H1 (cell line): ENCODE data around the gene LAG3. TPM values are rescaled to one million over a fixed set of nuclear protein-coding genes. Genes with fewer than 3 reads are reported as not detected.

ENCODE experiments used
- NANOG ChIP-seq: IDR thresholded peaks from 2 replicates; pipeline ENCODE4 v1.6.1; 2011; ENCODE audit warnings: low read length, low read depth, mild to moderate bottlenecking, inconsistent platforms; ENCODE audit not compliant: insufficient read depth, poor library complexity, severe bottlenecking
- SP2 ChIP-seq: IDR thresholded peaks from 2 replicates; pipeline ENCODE4 v1.6.1; 2012; ENCODE audit warnings: mild to moderate bottlenecking, low read length, inconsistent platforms
- polyA plus RNA-seq, 7 experiments: library from polyadenylated mRNA; depleted of rRNA in 3 of 7; stranded (reverse) in 5 of 7; unstranded in 2 of 7; fragments of >200 nt in 5 of 7; fragments of 200-250 nt in 2 of 7; gene quantifications; 1 replicate in 5 of 7; 2 replicates in 1 of 7; 4 replicates in 1 of 7; pipeline versions ENCODE4 v1.2.1 to v1.2.3, GENCODE V29; 2011 to 2013; ENCODE audit warnings: missing spikeins in 2 of 7, mixed read lengths in 2 of 7
- total RNA-seq: library from RNA; stranded (reverse); fragmentation: NEBNext Ultra II Directional; extraction: Animal tissue kit (Norgen Biotek cat#: 25700); gene quantifications from 2 replicates; pipeline ENCODE4 v1.2.1, GENCODE V29; 2021
- TF ChIP-seq, protein P1 (sequence below): IDR thresholded peaks from 2 replicates; pipeline ENCODE4 v1.6.1; 2012; ENCODE audit warnings: inconsistent platforms

The LAG3 gene
- total and polyA plus RNA-seq, 2 of the 8 experiments (the other 6 are each of a cell fraction or from before 2014, with no cell fraction given): 1.1 to 3.1 TPM

DNA sequence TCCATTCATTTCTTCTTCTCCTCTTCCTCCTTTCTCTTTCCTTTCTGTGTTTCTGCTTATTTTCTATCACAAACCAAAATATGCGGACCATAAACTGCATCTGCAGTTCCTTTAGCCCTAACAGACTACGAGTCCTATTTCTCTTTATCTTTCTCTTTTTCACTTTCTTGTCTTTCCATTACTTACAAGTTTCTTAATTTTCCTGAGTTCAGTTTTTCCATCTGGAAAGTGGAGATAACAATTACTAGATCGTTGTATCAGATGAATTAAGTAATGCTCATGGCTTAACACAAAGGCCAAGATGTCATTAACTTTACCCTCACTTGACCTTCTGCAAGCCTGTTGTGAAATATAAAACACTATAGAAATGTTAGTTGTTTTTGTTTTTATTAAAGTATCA is 49.5 kb upstream of the LAG3 start (continued):
- no peak for TF ChIP-seq SP2
- TF ChIP-seq, protein P1, sequence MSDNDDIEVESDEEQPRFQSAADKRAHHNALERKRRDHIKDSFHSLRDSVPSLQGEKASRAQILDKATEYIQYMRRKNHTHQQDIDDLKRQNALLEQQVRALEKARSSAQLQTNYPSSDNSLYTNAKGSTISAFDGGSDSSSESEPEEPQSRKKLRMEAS: no peak
- no peak for TF ChIP-seq NANOG
- TF ChIP-seq, all 59 proteins: peak for 0
